ENCODE measurements around the gene ZCCHC4.
A peak's percentile ranks its signal among the peaks of the same experiment; 100 is the strongest.
"Not testable (repeated sequence)": the region's sequence is repeated elsewhere in the genome, so short reads cannot be mapped to it uniquely, and the experiment has no call there.

ZCCHC4 gene

GRCh38 chr4:25328463-25328862 lies 15.9 kb downstream of the ZCCHC4 start:
- DNase-seq, result not testable (repeated sequence)

- no peak for DNase-seq
These were observed 17.8 kb downstream of the ZCCHC4 start for GRCh38 chr4:25330335-25330734.

GRCh38 chr4:25330905-25331808 lies 18.6 kb downstream of the ZCCHC4 start:
- no peak for DNase-seq

DNA sequence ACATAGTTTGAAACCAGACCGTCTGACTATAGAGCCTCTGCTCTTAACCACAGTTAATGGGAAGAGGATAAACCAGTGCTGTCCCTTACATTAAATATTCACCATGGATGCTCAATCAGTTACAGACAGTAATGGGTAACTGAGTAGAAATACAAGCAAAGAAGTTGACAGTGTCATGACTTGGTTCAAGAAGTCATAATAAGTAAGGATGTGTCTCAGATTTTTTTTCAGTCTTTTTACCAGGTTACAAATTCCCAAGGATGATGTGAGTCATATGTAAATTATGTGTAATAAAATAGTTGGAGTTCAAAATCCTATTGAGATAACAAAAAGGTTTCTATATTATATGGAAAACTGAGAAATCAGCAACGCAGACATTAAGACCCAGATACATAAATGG lies 31.1 kb downstream of the ZCCHC4 start:
- no peak for DNase-seq

DNA sequence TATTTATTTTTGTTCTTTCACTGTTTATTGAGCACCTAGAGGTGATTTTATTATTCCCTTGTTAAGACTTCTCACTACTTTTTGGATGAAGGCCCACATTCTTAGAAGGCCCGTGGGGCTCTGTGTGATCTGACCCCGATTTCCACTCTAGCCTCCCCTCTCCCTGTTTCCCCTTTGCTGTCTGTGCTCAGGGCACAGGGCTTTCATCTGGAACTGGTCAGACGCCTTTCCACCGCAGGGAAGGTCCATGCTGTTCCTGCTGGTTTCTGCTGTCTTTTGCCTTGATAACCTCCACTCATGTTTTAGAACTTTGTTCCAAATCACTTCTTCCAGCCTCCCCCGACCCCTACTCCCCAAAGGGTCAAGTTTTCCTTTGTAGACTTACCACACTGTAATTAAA lies 33.2 kb downstream of the ZCCHC4 start:
- DNase-seq, result no peak

DNA sequence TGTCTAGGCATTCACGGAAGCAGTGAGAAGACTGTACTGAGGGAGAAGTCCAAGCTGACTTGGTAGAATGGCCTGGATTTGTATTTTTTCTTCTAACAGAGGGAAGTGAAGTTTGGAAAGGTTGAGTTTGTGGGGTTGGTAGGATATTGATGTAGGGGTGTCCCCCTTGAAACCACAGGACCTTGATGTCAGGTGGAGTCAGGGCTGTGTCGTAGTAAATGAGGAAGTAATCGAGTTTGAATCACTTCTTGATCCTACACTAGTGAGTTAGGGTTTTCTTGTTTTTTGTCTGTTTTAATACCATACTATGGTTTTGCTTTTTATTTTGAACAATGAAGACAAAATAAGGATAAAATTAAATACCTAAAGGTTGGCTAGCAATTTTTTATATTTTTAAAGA lies 34.3 kb downstream of the ZCCHC4 start:
- DNase-seq, result no peak

DNA sequence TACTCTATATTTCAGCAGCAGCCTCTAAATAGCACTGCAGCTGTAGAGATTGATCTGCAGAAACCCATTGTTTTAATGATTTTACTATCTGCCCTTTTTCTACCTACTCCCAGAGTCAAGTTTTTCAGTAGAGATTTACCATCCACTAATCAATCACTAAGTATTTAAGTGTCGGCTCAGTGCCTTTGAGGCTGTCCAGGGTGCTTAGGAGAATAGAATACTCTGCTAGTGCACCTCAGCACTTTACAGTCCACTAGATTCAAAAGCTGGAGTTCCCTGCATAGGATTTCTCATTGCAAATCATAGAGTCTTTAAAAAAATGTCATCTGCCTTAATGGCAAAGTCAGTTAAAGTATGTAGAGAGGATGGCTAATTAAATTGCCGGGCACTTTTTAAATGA lies 34.9 kb downstream of the ZCCHC4 start:
- DNase-seq, result no peak

DNA sequence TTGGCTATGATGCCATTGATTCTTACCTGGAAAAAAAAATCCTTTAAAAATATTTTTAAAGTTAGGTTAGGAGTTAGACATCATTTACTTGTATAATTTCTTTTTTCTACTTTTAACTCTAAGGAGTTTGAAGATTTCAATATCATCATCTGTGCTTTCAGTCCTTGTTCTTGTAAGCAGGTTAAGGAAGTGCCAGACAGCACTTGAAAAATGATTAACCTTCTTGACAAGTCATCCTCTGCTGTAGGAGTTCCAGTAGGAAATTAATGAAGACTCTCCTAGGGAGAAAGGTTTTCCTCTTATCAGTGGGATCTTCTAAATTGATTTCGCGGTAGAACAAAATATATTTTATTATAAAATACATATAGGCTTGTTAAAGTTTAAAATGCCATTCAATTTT lies 35.4 kb downstream of the ZCCHC4 start:
- no peak for DNase-seq

DNA sequence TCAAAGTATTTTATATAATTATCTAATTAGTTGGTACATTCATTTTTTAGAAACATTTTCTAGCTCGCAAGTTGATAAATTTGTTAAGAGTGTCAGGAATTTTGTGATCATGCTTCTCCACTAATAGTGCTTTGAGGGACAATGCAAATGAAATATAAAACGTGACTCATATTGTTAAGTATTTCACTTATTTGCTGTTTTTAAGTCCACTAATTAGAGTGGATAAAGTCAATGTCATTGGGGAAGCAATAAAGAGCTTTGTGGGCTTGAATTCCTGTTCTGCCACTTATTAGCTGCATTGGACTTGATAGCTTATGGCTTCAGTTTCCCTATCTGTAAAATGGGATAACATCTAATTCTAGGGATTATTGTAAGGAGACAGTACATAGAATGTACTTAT lies 38.0 kb downstream of the ZCCHC4 start:
- no peak for DNase-seq

- no peak for DNase-seq
These were observed 39.3 kb downstream of the ZCCHC4 start for GRCh38 chr4:25351777-25352416.

DNA sequence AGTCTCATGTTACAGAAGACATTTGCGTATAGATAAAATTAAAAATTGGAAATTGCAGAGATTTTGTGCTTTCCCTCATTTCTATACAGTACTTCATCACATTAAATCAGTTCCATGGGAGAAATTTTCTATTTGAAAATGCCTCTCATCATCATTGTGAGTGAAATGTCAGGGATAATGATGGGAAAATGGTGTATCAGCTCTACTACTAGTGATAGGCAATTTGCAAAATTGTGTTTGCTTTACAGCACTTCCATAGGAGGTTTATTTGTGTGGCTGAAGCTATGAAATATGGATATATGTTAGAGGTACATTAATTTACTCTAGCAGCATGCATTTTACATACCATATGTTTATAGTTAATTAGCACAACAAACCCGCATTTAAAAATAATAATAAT lies 43.5 kb downstream of the ZCCHC4 start:
- DNase-seq, result no peak

DNA sequence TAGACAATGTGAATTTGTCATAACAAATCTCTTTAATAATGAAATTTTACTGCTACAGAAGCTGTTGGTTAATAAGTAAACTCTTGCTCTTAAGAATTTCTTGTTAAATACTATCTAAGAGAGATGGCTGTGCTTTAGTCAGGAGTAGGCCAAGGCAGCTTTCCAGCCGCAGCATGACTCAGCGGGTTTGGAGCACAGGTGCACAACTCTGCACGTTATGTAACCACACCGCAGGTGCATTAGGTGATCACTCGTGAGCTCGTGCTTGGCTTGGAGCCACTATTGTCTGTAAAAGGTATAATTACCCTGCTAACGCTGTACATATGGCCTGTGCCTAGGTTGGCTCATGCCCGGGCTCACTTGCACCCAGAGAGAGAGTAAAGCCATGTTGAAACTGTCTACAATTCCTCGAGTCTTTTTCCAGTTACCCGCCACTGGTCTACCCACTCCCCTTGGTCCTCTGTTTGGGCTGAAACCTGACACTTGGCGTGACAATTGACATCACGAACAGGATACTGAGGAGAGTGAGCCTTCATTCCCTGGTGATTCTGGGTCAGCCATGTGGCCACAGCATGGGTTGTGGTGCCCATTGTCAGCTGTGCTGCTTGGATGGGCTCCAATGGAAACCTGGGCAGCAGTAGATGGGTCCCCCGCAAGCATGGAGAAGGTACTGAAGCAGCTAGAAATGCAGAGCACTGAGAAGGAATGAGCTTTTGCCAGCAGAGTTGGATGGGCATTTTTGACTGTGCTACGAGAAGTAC lies 46.1 kb downstream of the ZCCHC4 start:
- no peak for DNase-seq

- no peak for DNase-seq
These were observed 48.7 kb downstream of the ZCCHC4 start for GRCh38 chr4:25361253-25361652.

DNA sequence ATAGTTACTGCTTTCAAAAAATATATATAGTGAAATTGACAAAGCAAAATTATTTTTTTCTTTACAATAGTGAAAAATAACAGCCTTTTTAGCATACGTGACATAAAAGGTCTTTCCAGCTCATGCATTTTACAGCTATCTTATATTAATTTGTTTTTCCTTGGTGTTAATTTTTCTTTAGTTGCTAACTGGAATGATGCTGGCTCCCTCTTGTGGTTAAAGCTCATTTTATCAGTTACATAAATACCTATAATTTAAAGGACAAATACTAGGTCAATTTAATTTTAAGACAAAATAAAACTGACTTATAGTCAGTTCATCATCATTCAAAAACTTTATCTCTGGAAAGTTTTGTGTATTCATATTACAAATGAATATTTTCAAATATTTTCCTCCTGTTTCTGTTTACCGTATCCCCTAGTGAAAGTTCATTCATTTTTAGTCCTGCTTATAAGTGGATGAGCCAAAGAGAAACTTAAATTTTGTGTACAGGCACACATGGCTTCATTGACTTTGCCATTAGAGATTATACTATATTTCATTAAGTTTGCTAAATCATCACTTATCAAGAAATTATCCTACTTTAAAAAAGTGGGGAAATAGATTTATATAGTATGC lies 54.5 kb downstream of the ZCCHC4 start:
- DNase-seq, result peak; percentile 38

DNA sequence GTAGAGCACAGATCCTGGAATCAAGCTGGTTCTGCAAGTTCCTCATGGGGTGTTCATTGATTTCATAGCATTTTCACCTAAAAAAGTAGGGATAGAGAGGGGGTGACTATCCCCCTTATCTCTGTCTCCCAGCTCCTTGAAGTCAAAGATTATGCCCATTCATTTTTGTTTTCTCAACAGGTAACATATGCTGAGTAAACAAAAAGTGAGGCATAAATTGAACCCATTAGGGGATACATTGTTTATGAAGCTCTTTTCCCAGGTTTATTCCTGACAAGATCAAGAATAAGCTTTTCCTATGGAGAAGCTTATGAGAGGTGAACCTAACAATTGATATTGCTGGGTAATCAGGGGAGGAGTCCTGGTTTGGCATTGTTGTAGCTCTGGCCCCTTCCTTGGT lies 55.3 kb downstream of the ZCCHC4 start:
- no peak for DNase-seq

DNA sequence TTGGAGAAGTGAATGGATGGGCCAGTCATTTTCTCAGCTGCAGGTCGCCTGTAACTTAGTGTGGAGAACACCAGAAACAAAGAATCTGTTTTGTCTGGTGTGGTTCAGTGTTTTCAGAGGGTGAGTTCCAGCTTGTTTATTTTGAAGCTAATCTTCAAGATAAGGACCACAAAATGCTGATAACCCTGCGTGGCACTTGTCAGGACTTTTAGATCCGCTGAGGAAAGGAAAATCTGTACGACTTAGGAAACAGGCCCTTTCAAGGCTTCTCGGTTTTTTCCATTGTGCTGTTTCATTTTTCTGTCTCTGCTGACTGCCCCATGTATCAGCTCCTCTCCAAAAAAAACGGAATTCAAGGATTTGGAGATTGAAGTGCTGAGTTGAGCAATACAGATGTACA lies 55.7 kb downstream of the ZCCHC4 start:
- no peak for DNase-seq

GRCh38 chr4:25370242-25370641 lies 57.7 kb downstream of the ZCCHC4 start:
- DNase-seq, result peak; percentile 52

- not testable (repeated sequence) for DNase-seq
These were observed 60.0 kb downstream of the ZCCHC4 start for GRCh38 chr4:25372549-25372948.

DNA sequence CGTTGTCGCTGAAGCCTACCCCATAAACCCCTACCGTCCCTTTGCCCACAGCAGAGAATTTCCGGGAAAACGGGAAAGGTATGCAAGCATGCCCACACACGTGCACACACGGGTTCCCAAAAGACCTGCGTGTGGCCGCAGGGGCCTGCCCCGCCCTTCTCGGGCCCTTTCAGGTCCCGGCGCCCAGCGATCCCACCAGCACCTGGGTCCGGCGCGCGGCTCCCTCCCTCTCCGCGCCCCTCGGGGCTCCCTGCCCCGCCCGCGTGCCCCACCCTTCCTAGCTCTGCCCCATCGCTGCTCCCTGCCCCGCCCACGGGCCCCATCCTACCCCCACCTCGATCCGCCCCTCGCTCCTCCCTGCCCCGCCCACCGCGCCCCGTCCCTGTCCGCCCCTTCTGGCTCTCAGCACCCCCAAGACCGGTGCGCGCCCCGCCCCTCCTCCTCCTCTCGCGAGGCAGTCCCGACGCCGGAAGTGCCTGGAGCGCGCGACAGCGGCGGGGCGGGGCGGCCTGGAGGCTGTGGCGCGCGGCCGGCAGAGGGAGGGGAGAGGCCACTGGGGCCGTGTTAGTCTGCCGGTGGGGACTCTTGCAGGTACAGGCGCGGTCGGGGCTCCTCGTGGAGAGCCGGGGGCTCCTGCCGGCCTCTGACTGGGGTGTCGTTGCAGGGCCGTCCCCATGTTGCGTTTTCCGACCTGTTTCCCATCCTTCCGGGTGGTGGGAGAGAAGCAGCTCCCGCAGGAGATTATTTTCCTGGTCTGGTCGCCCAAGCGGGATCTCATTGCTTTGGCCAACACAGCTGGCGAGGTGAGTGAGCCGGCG lies 64.4 kb downstream of the ZCCHC4 start, which contains the start of gene ANAPC4:
ANAPC4 (plus strand) TSS at position 510 of the 818 bp plus-strand sequence; CDS start at position 675, 165 bp downstream.
- peak; percentile 93 for DNase-seq

DNA sequence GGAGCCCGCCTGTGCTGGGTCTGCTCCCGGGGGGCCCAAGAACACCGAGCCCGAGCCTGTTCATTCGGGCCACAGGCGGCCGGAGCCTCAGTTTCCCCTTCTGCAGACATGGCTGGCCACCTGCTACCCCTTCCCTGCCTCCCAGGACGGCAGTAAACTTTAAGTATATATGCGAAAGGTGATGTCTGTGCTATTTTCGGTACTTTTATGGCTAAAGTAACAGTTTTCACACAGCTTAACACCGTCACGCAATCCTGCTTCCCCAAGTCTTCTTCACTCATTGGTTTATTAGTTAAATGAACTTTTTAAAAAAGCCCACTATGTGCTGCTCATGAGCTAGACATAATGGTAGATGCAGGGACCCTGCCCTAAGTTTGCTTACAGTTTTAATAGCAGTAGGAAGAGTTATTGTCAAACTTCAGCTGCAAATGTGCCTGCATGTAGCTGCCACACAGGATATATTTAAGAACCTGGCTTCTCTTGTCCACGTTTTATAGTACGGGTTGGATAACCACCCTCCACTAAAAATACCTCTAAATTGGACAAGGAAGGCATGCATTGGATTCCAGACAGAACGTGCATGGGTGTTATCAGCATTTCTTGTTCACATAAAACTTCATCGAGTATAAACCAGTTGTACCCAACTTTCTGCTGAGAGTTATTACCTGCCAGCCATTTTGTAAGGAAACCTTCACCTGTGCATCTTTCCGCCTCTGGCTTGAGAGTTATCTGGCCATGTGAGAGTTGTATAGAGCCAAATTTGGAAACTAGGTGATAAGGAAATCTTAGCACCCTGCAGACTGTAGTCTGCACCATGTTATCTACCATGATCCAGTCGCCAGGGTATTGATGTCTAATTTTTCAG lies 65.2 kb downstream of the ZCCHC4 start:
- no peak for DNase-seq

GRCh38 chr4:25378437-25378743 lies 65.8 kb downstream of the ZCCHC4 start:
- no peak for DNase-seq

All from NCI-H1436 (cell line).